Fibroblast of skin of left biceps (primary cell): ENCODE data around the gene TMEM30B.
"Not testable (repeated sequence)": the region's sequence is repeated elsewhere in the genome, so short reads cannot be mapped to it uniquely, and the experiment has no call there.

Source experiments
- DNase-seq, 2 experiments: peaks; one replicate each; pipeline ENCODE4 v3.0.0-alpha.2; 2013; ENCODE audit warnings: low read depth in 2 of 2

The TMEM30B gene

GRCh38 chr14:61266891-61267740 lies 14.0 kb downstream of the TMEM30B start:
- peak in 1 of 2 experiments; percentile 40 for DNase-seq

DNA sequence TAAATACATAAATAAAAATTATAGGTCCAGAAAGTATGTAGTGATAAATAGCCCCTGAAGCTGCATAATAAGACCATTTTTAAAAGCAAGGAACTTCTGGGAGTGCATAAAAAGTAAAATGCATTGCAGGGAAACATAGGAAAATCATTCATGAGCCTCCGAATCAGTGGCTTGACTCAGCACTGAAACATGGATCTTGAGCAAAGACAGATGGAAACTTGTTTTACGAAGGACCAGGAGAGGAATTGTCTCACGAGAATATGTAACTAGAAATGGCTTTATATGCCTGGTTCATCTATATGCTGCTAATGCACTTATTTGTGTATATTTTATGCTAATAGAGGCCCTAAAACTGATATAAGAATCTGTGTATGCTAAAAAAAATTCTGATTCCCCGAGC lies 14.7 kb downstream of the TMEM30B start:
- DNase-seq: no peak

DNA sequence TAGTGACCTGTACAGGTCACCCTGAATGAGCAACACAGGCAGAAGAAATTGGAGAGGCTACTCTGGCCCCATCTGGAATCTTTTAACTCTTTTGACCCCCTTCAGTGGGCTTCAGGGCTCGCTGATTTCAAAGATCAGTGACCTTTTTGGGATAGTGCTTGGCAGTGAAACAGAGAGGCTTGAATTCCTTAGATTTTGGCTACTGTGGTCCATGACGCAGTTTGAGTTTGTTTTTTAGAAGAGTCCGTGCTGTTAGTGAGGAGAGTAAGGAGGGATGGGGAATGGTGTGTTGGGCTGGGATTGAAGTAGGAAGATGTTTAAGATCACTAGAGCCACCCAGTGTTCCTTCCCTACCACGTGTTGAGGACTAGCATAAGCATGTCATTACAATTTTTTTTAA lies 16.5 kb downstream of the TMEM30B start:
- DNase-seq: no peak

DNA sequence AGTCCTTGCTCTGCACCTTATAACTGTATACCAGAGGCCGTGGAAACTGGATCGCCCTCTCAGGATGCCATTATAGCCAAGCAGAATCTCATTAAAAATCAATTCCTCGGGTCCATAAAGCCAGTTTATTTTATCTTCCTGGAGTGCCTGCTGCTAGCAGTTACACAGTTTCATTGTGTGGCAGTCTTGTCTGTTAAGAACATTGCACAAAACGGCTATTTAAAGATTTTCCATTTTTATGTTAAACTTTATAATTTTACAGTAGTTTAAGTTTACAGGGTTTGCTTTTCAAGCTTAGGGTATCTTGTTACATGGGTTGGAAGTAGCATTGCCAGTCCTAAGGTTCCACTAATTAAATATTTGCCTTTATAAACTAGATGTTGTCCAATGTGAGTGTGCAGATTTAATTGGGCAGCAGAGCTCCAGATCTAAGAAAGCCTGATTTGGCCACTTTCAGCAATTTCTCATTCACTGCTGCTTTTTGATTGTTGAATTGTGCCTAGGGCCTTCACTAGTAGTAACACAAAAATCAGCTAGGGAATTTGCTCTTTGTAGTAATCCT lies 17.0 kb downstream of the TMEM30B start:
- DNase-seq: no peak

DNA sequence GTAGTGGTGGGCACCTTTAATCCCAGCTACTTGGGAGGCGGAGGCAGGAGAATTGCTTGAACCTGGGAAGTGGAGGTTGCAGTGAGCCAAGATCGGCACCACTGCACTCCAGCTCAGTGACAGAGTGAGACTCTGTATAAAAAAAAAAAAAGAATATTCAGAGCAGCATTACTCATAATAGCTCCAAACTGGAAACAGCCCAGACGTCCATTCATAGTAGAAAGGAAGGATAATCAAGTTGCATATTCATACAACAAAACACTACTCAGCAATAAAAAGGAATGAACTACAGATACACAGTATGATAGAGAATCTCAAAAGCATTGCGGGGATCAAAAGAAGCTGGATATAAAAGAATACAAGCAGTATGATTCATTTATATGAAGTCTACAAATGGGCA lies 19.1 kb downstream of the TMEM30B start:
- no peak for DNase-seq

DNA sequence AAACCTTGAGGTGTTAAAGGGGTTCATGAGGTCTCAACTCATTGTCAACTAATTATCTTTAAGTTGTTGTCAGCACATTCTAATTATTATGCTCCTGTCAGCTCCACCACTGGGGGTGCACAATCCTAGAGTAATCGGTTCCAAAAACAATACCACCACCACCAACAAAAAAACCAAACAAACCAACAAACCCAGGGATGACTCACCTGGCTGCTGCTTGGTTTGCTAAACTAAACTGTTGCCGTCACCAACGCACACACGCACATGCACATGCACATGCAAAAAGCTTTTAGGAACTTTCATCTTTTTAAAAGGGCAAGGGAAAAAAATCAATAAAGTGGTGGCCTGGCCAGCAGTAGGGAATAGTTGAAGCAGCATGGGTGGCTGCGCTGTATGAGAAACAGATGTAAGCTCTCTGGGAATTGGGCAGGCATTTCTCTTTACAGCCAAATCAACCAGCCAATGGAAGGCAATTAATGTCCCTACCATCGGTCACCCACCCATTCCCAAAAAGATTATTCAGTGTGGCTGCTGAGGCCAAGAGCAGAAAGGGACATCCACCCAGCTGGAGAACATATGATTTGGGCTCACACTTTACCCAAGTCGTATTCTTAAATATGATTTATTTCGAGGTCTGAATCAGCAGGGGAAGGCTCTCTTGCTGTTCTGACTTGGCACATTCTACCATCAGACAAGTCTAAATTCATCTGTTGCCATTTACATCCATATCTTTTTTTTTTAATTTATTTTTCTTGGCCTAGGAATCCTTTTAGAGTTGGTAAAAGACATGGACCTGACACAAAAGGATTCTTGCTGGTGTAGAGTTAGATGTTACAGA lies 20.0 kb downstream of the TMEM30B start:
- DNase-seq: peak in 1 of 2 experiments; percentile 49

GRCh38 chr14:61258985-61259384 lies 22.2 kb downstream of the TMEM30B start:
- no peak for DNase-seq

DNA sequence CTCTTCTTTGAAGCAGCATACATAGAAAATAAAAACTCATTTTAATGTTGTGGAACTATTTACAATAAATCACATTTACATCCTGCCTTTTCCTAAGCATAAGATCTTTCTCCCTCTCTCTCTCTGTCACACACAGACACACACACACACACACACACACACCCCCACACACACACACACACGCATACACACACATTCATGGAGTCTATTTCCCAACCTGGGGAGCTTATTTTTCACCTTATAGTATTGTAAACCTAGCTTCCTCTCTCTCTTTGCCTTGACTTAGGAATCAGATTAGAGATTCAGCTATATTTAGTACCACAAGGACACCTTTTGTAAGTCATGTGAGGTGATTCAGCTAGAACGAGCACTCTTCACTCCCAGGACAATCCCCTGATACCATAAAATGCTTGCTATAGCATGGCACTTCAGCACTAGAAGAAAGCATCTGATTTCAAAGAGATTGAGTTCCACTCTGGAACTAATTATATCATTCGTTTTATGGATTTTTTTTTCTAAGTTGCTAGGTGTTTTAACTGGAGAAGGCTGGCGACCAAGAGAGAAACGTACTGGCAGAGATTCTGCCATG lies 23.6 kb downstream of the TMEM30B start:
- DNase-seq: no peak

GRCh38 chr14:61256826-61257468 lies 24.2 kb downstream of the TMEM30B start:
- no peak for DNase-seq

DNA sequence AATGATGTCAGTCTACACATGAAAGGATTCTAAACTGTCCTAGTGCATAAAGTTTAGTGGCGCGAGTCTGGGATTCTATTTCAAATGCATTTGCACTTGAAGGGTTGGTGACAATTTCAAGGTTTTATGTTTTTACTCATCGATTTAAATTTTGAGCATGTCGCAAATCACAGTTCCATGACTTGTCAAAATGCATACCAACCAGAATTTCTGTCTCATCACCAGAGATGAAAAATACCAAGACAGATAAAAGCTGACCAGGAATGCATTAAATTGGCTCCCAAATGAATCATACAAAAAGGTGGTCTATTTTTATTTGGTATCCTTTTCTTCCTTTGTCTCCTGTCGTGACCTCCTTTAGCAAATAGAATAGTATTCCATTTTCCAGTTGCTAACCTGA lies 25.2 kb downstream of the TMEM30B start:
- DNase-seq: no peak

DNA sequence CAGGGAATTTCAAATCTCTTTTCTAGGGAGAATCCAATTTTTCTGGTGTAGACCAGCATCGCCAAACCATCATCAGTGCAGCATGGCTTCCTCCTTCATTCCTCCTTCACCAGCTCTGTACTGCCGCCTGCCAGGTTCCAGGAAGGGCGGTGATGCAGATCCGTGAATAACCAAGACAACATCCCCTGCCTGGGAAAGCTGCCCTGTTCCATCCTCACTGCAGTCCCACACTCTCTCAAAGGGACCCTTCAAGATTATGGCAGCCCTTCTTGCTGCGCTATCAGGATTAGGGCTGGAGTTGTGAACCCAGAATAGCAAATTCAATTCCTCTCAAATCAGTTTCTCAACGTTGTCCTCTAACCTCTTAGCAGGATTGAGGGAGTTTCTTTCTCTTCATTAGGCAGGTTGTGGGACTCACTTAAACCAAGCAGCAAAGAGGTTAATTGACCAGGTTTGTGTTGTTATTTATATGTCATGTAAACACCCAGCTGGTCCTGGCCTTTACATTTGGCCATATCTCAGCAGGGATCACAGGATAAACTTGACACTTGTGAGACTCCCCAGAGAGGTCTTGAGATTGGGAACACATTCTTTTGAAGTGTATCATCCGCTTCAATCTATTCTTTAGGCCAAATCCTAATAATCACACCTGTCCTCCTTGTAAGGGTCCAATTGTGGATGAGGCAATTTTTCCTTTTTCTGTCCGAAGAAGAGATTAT lies 26.2 kb downstream of the TMEM30B start:
- no peak for DNase-seq

DNA sequence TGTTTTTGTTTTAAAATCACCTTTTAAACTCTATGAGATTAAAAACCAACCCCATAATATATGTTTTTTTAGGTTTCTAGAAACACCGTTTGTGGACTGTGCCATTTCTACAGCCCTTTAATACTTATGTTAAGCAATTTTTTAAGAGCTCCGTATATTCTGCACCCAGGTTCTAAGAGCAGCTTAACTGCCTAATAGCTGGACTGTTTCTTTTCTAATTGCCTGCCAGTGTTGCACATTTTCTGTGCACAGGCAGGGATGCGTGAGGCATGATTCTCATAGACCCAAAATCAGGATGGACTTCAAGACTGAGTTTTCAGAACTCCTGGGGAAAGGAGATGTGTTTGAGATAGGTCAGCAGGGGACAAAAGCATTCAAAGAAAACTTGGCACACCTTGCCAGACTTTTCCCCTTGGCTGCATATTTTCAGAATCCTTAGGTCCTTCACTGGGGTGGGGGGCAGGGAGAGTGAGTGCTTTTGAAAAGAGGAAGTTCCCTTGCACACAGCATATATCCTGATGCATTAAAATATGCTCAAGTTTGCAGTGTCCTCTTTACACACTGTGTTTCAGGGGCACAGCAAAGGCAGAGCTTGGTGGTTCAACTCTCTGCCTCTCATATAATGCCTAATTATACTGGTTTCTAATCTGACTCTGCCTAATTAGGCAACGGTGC lies 27.9 kb downstream of the TMEM30B start:
- no peak for DNase-seq

- peak; percentile 97 for DNase-seq
These were observed 28.6 kb downstream of the TMEM30B start for GRCh38 chr14:61252369-61253063.

GRCh38 chr14:61250063-61250462 lies 31.1 kb downstream of the TMEM30B start:
- no peak for DNase-seq

DNA sequence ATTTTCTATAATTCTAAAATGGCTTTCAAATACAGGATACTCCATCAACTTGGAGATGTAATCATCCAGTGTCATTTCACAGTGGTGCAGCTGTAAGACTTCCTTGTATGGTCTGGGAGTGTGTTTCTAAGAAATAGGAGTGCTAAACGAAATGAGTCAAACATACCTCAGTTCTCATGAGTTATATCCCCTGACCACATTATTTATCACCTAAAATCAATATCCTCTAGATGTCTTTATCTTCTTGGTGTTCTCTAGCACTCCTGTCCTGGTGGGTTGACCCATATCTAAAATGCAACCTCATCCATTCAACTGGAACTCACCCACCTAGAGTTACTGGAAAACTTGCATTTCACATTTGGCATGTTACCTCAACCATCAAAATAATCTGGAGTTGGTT lies 33.2 kb downstream of the TMEM30B start:
- peak; percentile 89 to 92 for DNase-seq

DNA sequence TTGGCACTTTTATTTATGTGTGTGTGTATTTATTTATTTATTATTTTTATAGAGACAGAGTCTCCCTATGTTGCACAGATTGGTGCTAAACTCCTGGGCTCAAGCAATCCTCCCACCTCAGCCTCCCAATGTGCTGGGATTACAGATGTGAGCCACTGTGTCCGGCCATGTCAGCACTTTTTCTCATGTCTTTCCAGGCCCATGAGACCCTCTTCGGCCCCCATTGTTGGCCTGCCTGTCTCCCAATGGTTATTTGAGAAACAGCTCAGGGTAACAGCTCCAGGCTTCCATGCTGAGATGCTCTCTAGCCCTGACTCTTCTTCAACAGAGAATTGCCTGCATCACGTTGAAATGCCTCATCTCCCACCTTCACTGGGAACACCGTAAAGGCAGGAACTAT lies 34.4 kb downstream of the TMEM30B start:
- DNase-seq: no peak

- DNase-seq: no peak
These were observed 37.1 kb downstream of the TMEM30B start for GRCh38 chr14:61244009-61244408.

DNA sequence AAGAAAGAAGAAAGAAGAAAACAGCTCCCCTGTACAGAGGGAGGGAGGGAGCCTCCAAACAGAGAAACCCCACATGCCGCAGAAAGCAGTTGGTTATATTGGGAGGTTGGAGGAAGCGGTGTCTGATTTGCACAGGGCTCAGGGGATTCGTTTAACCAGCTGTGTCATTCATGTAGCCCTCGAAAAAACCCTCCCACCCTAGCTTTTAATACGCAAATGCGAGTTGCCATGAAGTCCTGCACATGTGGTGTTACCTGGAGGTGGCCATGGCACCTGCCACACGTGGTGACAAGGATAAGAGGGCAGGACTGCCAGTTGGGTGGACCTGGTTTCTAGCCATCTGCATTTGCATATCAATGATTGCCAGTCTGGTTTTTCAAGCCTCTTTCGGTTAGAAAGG lies 40.9 kb downstream of the TMEM30B start:
- no peak for DNase-seq

GRCh38 chr14:61239285-61239684 lies 41.9 kb downstream of the TMEM30B start:
- DNase-seq: not testable (repeated sequence)
